ENCODE results near the gene PCK1.
A peak's percentile ranks its signal among the peaks of the same experiment; 100 is the strongest.

Gene PCK1

DNA sequence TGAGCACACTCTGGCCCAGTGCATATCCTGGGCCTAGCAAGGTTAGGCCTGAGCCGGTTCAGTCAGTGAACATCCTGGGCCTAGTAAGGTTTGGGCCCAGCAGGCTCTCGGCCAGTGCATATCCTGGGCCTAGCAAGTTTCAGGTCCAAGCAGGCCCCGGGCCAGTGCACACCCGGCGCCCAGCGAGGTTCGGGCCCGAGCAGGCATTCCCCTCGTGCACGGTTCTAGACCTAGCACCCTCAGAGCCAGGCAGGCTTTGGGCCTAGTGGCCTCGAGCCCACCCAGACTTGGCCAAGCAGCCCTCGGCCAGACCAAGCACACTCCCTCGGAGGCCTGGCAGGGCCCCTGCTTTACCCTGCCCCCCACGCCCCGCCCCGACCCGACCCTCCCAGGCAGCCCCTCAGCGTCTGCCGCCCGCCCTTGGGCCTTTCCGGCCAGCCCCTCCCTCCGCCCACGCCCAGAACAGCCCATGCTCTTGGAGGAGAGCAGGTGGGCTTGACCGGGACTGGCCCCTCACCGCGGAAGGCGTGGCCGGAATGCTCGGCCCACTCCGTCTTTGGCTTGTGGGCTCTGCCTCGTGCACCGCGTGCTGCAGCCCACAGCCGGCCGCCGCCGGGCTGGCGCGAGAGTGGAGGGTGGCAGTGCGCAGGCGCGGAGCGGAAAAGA, 36.3 kb upstream of the PCK1 start, which contains the start of gene CTCFL:
TSS of gene CTCFL (minus strand) at position 630 of the 666 bp plus-strand sequence. CDS start 935 bp downstream, outside the sequence.
- DNase-seq (ENCODE audit: low read depth, low spot score) = no peak
- TF ChIP-seq FOXP2 (optimal IDR thresholded peaks at IDR 0.05; ENCODE audit: control extremely low read depth, extremely low read length, insufficient read depth) = no peak
- no peak; the same call in 1 of the 2 replicates for TF ChIP-seq POLR2AphosphoS5 (IDR thresholded peaks at IDR 0.05; ENCODE audit: borderline replicate concordance, low read depth, low read length)
- TF ChIP-seq EZH2 (IDR thresholded peaks at IDR 0.05) = no peak
- peak within 1 kb of the TSS; percentile 32 for H3K9ac ChIP-seq (ENCODE audit: insufficient read length)

GRCh38 chr20:57525328-57526086, 35.4 kb upstream of the PCK1 start:
- Histone ChIP-seq H3K27ac (peak overlapping the region; percentile 39; the same call in 1 of the 2 replicates), H3K9me3 (ENCODE audit: low read depth, low read length) (no peaks in the 10 kb centered on the region), H3K4me3 (peak overlapping the region; percentile 21; the same call in 1 of the 2 replicates), H3K36me3 (ENCODE audit: insufficient read depth, low read length) (no peaks in the 10 kb centered on the region), H3K9ac (ENCODE audit: insufficient read length) (no peak overlapping the region)
- DNase-seq (ENCODE audit: low read depth, low spot score) = peak; percentile 39
- TF ChIP-seq EZH2 (IDR thresholded peaks at IDR 0.05) (no peak), POLR2AphosphoS5 (IDR thresholded peaks at IDR 0.05; ENCODE audit: borderline replicate concordance, low read depth, low read length) (no peak), FOXP2 (optimal IDR thresholded peaks at IDR 0.05; ENCODE audit: control extremely low read depth, extremely low read length, insufficient read depth) (no peak)

More for the DNA sequence above, 36.3 kb upstream of the PCK1 start, which contains the start of gene CTCFL:
- Histone ChIP-seq H3K36me3 (ENCODE audit: insufficient read depth, low read length) (no peaks in the 10 kb centered on the region), H3K27ac (peak within 1 kb of the TSS; percentile 88), H3K4me3 (peak within 1 kb of the TSS; percentile 21; the same call in 1 of the 2 replicates), H3K9me3 (ENCODE audit: low read depth, low read length) (no peaks in the 10 kb centered on the region)

DNA sequence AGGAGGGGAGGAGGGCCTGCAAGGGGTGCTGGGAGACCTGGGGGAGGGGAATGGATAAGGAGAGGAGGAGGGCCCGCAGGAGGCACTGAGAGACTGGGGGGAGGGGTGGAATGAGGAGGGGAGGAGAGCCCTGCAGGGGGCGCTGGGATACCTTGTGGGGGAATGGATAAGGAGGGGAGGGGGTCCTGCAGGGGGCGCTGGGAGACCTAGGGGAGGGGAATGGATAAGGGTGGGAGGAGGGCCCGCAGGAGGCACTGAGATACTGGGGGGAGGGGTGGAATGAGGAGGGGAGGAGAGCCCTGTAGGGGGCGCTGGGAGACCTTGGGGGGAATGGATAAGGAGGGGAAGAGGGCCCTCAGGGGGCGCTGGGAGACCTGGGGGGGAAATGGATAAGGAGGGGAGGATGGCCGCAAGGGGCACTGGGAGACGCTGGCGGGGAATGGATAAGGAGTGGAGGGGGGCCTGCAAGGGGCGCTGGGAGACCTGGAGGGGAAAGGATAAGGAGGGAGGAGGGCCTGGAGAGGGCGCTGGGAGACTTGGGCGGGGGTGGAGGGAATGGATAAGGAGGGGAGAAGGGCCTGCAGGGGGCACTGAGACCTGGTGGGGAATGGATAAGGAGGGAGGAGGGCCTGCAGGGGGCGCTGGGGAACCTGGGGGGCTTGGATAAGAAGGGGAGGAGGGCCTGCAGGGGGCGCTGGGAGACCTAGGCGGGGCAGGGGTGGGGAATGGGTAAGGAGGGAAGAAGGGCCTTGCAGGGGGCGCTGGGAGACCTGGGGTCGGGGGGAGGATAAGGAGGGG, 34.6 kb upstream of the PCK1 start:
- peak; percentile 42 for DNase-seq (ENCODE audit: low read depth, low spot score)
- H3K9me3 ChIP-seq (ENCODE audit: low read depth, low read length) = no peaks in the 10 kb centered on the region
- no peak overlapping the region for H3K9ac ChIP-seq (ENCODE audit: insufficient read length)
- H3K27ac ChIP-seq = 0 out of 2 replicates have a peak overlapping the region, but pooled peaks have one; percentile 39
- no peaks in the 10 kb centered on the region for H3K36me3 ChIP-seq (ENCODE audit: insufficient read depth, low read length)
- TF ChIP-seq POLR2AphosphoS5 (IDR thresholded peaks at IDR 0.05; ENCODE audit: borderline replicate concordance, low read depth, low read length) (no peak), FOXP2 (optimal IDR thresholded peaks at IDR 0.05; ENCODE audit: control extremely low read depth, extremely low read length, insufficient read depth) (no peak), EZH2 (IDR thresholded peaks at IDR 0.05) (no peak)
- H3K4me3 ChIP-seq = peak overlapping the region; percentile 14; the same call in 1 of the 2 replicates

- H3K9me3 ChIP-seq (ENCODE audit: low read depth, low read length) = no peaks in the 10 kb centered on the region
- no peak overlapping the region for H3K4me3 ChIP-seq
- DNase-seq (ENCODE audit: low read depth, low spot score) = no peak
- no peak overlapping the region for H3K9ac ChIP-seq (ENCODE audit: insufficient read length)
- no peak for TF ChIP-seq EZH2 (IDR thresholded peaks at IDR 0.05)
- no peak for TF ChIP-seq POLR2AphosphoS5 (IDR thresholded peaks at IDR 0.05; ENCODE audit: borderline replicate concordance, low read depth, low read length)
- TF ChIP-seq FOXP2 (optimal IDR thresholded peaks at IDR 0.05; ENCODE audit: control extremely low read depth, extremely low read length, insufficient read depth) = no peak
- H3K36me3 ChIP-seq (ENCODE audit: insufficient read depth, low read length) = no peaks in the 10 kb centered on the region
- H3K27ac ChIP-seq = 0 out of 2 replicates have a peak overlapping the region, but pooled peaks have one; percentile 13
These were observed 33.9 kb upstream of the PCK1 start for GRCh38 chr20:57526885-57527460.

DNA sequence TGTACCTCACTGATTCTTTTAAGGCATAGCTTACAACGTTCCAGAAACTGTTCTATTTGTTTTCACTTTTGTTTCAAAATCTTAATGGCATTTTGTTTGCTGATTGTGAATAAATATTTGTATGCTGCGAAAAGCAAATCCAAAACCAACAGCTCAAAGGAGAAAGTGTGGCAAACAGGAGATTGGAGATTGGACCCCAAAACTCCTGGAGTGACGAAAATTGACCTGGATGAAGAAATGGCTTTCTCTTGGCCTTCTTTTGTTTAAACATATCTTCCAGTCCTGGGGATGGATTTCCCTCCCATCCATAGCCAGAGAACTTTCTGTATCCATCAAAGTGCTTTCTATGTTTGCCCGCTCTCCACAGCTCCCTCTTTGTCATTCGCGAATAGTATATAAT, 33.2 kb upstream of the PCK1 start:
- H3K9ac ChIP-seq (ENCODE audit: insufficient read length) = no peak overlapping the region
- TF ChIP-seq POLR2AphosphoS5 (IDR thresholded peaks at IDR 0.05; ENCODE audit: borderline replicate concordance, low read depth, low read length) = no peak
- no peak for TF ChIP-seq EZH2 (IDR thresholded peaks at IDR 0.05)
- H3K4me3 ChIP-seq = no peak overlapping the region
- H3K9me3 ChIP-seq (ENCODE audit: low read depth, low read length) = no peaks in the 10 kb centered on the region
- H3K27ac ChIP-seq = peak overlapping the region; percentile 55
- H3K36me3 ChIP-seq (ENCODE audit: insufficient read depth, low read length) = no peaks in the 10 kb centered on the region
- no peak for DNase-seq (ENCODE audit: low read depth, low spot score)

- no peaks in the 10 kb centered on the region for H3K36me3 ChIP-seq (ENCODE audit: insufficient read depth, low read length)
- no peak overlapping the region for H3K9ac ChIP-seq (ENCODE audit: insufficient read length)
- TF ChIP-seq POLR2AphosphoS5 (IDR thresholded peaks at IDR 0.05; ENCODE audit: borderline replicate concordance, low read depth, low read length) (no peak), EZH2 (IDR thresholded peaks at IDR 0.05) (no peak), FOXP2 (optimal IDR thresholded peaks at IDR 0.05; ENCODE audit: control extremely low read depth, extremely low read length, insufficient read depth) (no peak)
- H3K9me3 ChIP-seq (ENCODE audit: low read depth, low read length) = no peaks in the 10 kb centered on the region
- H3K4me3 ChIP-seq = no peak overlapping the region
- DNase-seq (ENCODE audit: low read depth, low spot score) = no peak
- H3K27ac ChIP-seq = peak overlapping the region; percentile 55
These were observed 32.8 kb upstream of the PCK1 start for GRCh38 chr20:57528148-57528547.

GRCh38 chr20:57529160-57529585, 31.7 kb upstream of the PCK1 start:
- H3K9me3 ChIP-seq (ENCODE audit: low read depth, low read length) = no peaks in the 10 kb centered on the region
- H3K4me3 ChIP-seq = no peak overlapping the region
- H3K9ac ChIP-seq (ENCODE audit: insufficient read length) = no peak overlapping the region
- no peak overlapping the region for H3K27ac ChIP-seq
- no peak for DNase-seq (ENCODE audit: low read depth, low spot score)
- no peaks in the 10 kb centered on the region for H3K36me3 ChIP-seq (ENCODE audit: insufficient read depth, low read length)
- TF ChIP-seq POLR2AphosphoS5 (IDR thresholded peaks at IDR 0.05; ENCODE audit: borderline replicate concordance, low read depth, low read length) (no peak), EZH2 (IDR thresholded peaks at IDR 0.05) (no peak), FOXP2 (optimal IDR thresholded peaks at IDR 0.05; ENCODE audit: control extremely low read depth, extremely low read length, insufficient read depth) (no peak)
